Caco-2 (cell line): Measurements from ENCODE around the gene MGLL. TPM values are rescaled to one million over a fixed set of nuclear protein-coding genes. Genes with fewer than 3 reads are reported as not detected.
"Not testable (repeated sequence)": the region's sequence is repeated elsewhere in the genome, so short reads cannot be mapped to it uniquely, and the experiment has no call there.

Experiments used
- BruUV-seq: library from RNA; stranded (reverse); fragments of 400-500 nt; replicated peaks from 2 replicates; lab custom pipeline; 2021; lab: Mats Ljungman, UMichigan
- CTCF ChIA-PET: fragments of 300-600 bp; sonication (Branson Sonifier 250); formaldehyde crosslinking; loops from one replicate; lab custom pipeline; 2022; ENCODE audit warnings: antibody characterized with exemption; lab: Charles Lee
- POLR2A ChIA-PET: fragments of 300-600 bp; sonication (Branson Sonifier 250); formaldehyde crosslinking; loops from one replicate; lab custom pipeline; 2022; ENCODE audit warnings: antibody characterized with exemption; lab: Charles Lee
- DNase-seq, 2 experiments: peaks; one replicate each; pipeline versions ENCODE4 v3.0.0 to v3.0.0-alpha.2; 2020 to 2022
- H3K27me3 ChIP-seq: replicated peaks from 2 replicates; pipeline ENCODE4 v1.6.0; 2011; ENCODE audit warnings: low read length; ENCODE audit not compliant: control insufficient read depth, insufficient read depth
- H3K36me3 ChIP-seq: 2 replicates; pipeline ENCODE4 v1.5.1; 2011; ENCODE audit warnings: low read length; ENCODE audit not compliant: control insufficient read depth, insufficient read depth
- H3K4me1 ChIP-seq: fragments of 250-450 bp; sonication (Bioruptor Pico); 2 replicates; pipeline ENCODE4 v1.5.1; 2020; ENCODE audit warnings: mild to moderate bottlenecking
- H3K4me3 ChIP-seq: 2 replicates; pipeline ENCODE4 v1.5.1; 2011; ENCODE audit warnings: low read depth, mild to moderate bottlenecking, control low read depth, low read length
- H3K9me3 ChIP-seq: fragments of 250-450 bp; sonication (Bioruptor Pico); 2 replicates; pipeline ENCODE4 v1.5.1; 2020; ENCODE audit warnings: mild to moderate bottlenecking, moderate library complexity
- H3K27ac Mint-ChIP-seq: one replicate; pipeline ENCODE4 v1.8.0; 2022; ENCODE audit warnings: mixed read lengths; ENCODE audit not compliant: unreplicated experiment
- H3K27me3 Mint-ChIP-seq: one replicate; pipeline ENCODE4 v1.8.0; 2022; ENCODE audit warnings: mixed read lengths; ENCODE audit not compliant: insufficient read depth, unreplicated experiment
- H3K36me3 Mint-ChIP-seq: one replicate; pipeline ENCODE4 v1.8.0; 2022; ENCODE audit warnings: mild to moderate bottlenecking, mixed read lengths; ENCODE audit not compliant: insufficient read depth, unreplicated experiment
- H3K4me1 Mint-ChIP-seq: one replicate; pipeline ENCODE4 v1.8.0; 2022; ENCODE audit warnings: low read depth, mixed read lengths; ENCODE audit not compliant: unreplicated experiment
- H3K4me3 Mint-ChIP-seq: one replicate; pipeline ENCODE4 v1.8.0; 2022; ENCODE audit warnings: mild to moderate bottlenecking, moderate library complexity, mixed read lengths; ENCODE audit not compliant: unreplicated experiment
- H3K9me3 Mint-ChIP-seq: one replicate; pipeline ENCODE4 v1.8.0; 2022; ENCODE audit warnings: mixed read lengths; ENCODE audit not compliant: unreplicated experiment
- intact Hi-C: fragments of 100-400 bp; cut with micrococcal nuclease; formaldehyde crosslinking; loops from one replicate; pipeline ENCODE4 v1.10.0; 2022; ENCODE audit not compliant: unreplicated experiment
- total RNA-seq: library from RNA; stranded (reverse); gene quantifications from 2 replicates; pipeline ENCODE4 v1.2.3, GENCODE V29; 2022
- TF ChIP-seq, protein P1 (sequence below), 2 experiments: fragments of 200-600 bp in 1 of 2; IDR thresholded peaks; 1 replicate in 1 of 2; 2 replicates in 1 of 2; pipeline versions ENCODE4 v1.5.1 to v1.8.0; 2011 to 2022; ENCODE audit warnings: antibody characterized with exemption in 1 of 2, control low read depth in 1 of 2, inconsistent platforms in 1 of 2, low read depth in 1 of 2, low read length in 1 of 2, mild to moderate bottlenecking in 1 of 2, moderate library complexity in 1 of 2; ENCODE audit not compliant: insufficient read depth in 1 of 2, severe bottlenecking in 1 of 2, unreplicated experiment in 1 of 2

Gene MGLL
- total RNA-seq, 1 experiment from 2014 or later: 7.8 TPM

DNA sequence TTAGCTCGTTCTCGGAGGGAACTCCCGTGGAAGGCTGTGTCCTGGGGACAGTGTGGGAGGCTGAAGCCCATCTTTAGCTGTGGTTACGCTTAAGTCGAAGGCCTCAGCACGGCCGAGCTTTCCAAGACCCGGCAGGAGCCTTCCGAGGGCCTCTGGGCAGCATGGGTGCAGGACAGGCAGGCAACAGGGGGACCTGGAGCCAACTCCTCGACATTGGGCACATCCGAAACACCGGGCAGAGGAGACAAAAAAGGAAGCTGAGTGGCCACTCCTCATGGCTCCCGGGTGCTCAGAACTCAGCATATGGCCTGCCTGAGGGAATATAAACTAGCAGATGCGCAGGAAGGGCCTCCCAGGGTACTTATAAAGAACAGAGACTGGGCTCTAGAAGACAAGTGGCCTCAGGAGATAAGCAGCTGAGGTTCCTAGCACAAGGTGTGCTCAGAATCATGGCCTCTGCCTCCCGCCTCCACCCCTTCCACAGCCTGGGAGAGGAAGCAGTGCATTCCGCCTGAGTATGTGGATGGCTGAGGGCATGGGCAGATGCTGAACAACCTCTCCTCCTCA is 115.4 kb downstream of the MGLL start:
- CTCF ChIA-PET: no interaction called here
- no peaks in the 10 kb centered on the region for H3K27me3 Mint-ChIP-seq

DNA sequence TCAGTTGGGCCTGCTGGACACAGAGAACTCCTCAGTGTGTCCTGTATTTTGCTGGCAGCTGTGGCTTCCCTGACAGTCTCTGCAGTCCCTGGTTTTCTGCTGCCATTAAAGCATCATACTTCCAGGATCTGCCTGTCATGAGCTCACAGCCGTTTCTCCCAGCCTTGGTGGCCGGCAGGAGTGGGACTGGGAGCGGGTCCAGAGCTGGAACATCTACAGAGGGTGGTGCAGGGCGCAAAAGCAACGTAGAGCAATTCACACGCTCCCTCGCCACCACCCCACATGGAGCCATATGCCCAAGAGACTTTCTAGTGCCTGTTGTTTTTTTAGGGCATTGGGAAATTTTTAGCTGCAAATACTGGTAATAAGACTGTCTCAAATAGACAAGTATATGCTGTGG is 116.0 kb downstream of the MGLL start:
- Mint-ChIP-seq H3K36me3 (no peaks in the 10 kb centered on the region), H3K4me1 (no peaks in the 10 kb centered on the region), H3K27ac (no peak overlapping the region), H3K9me3 (no peaks in the 10 kb centered on the region), H3K27me3 (no peaks in the 10 kb centered on the region), H3K4me3 (no peak overlapping the region)
- Histone ChIP-seq H3K27me3 (no peaks in the 10 kb centered on the region), H3K36me3 (no peaks in the 10 kb centered on the region), H3K4me3 (no peak overlapping the region), H3K9me3 (no peaks in the 10 kb centered on the region), H3K4me1 (no peaks in the 10 kb centered on the region)
- DNase-seq: peak in 1 of 2 experiments; percentile 9
- TF ChIP-seq, protein P1, sequence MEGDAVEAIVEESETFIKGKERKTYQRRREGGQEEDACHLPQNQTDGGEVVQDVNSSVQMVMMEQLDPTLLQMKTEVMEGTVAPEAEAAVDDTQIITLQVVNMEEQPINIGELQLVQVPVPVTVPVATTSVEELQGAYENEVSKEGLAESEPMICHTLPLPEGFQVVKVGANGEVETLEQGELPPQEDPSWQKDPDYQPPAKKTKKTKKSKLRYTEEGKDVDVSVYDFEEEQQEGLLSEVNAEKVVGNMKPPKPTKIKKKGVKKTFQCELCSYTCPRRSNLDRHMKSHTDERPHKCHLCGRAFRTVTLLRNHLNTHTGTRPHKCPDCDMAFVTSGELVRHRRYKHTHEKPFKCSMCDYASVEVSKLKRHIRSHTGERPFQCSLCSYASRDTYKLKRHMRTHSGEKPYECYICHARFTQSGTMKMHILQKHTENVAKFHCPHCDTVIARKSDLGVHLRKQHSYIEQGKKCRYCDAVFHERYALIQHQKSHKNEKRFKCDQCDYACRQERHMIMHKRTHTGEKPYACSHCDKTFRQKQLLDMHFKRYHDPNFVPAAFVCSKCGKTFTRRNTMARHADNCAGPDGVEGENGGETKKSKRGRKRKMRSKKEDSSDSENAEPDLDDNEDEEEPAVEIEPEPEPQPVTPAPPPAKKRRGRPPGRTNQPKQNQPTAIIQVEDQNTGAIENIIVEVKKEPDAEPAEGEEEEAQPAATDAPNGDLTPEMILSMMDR (IDR thresholded peaks at IDR 0.05; ENCODE audit: insufficient read depth in 1 of 2, low read depth in 1 of 2, low read length in 1 of 2, severe bottlenecking in 1 of 2, unreplicated experiment in 1 of 2): no peak
- no TSS peak for BruUV-seq
- ChIA-PET CTCF (no interaction called here), POLR2A (no interaction called here)
- intact Hi-C loops: no loop called here

More for the DNA sequence above, 115.4 kb downstream of the MGLL start:
- TF ChIP-seq, protein P1 (IDR thresholded peaks at IDR 0.05; ENCODE audit: insufficient read depth in 1 of 2, low read depth in 1 of 2, low read length in 1 of 2, severe bottlenecking in 1 of 2, unreplicated experiment in 1 of 2): no peak
- H3K36me3 Mint-ChIP-seq: no peaks in the 10 kb centered on the region
- DNase-seq: peak in 1 of 2 experiments; percentile 18
- Histone ChIP-seq H3K9me3 (no peaks in the 10 kb centered on the region), H3K36me3 (no peaks in the 10 kb centered on the region), H3K27me3 (no peaks in the 10 kb centered on the region), H3K4me3 (no peak overlapping the region), H3K4me1 (no peaks in the 10 kb centered on the region)
- intact Hi-C loops: no loop called here
- H3K27ac Mint-ChIP-seq: no peak overlapping the region
- no peaks in the 10 kb centered on the region for H3K9me3 Mint-ChIP-seq
- BruUV-seq: no TSS peak
- no peaks in the 10 kb centered on the region for H3K4me1 Mint-ChIP-seq
- POLR2A ChIA-PET: no interaction called here
- H3K4me3 Mint-ChIP-seq: no peak overlapping the region

DNA sequence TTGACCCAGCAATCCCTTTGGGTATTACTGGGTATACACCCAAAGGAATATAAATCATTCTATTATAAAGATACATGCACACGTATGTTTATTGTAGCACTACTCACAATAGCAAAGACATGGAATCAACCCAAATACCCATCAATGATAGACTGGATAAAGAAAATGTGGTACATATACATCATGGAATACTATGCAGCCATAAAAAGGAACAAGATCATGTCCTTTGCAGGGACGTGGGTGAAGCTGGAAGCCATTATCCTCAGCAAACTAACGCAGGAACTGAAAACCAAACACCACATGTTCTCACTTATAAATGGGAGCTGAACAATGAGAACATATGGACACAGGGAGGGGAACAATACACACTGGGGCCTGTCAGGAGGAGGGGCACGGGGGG is 117.5 kb downstream of the MGLL start:
- H3K27me3 Mint-ChIP-seq, H3K9me3 ChIP-seq, H3K4me3 ChIP-seq, H3K36me3 ChIP-seq, H3K4me1 ChIP-seq, intact Hi-C loops, BruUV-seq, H3K27ac Mint-ChIP-seq, H3K9me3 Mint-ChIP-seq, H3K4me3 Mint-ChIP-seq, H3K27me3 ChIP-seq, POLR2A ChIA-PET, H3K4me1 Mint-ChIP-seq, H3K36me3 Mint-ChIP-seq: not testable (repeated sequence)
- peak in 1 of 2 experiments; percentile 2 for DNase-seq
- CTCF ChIA-PET: interaction anchor here (0.6 kb wide), 1 partner anchor 16 kb away, joined by 3 read pairs; no protein-coding TSS in a partner anchor
